Measurements from ENCODE around the gene MPP1.

The MPP1 gene

GRCh38 chrX:154815274-154815818 lies 10.1 kb upstream of the MPP1 start:
- no peak overlapping the region for H3K4me3 ChIP-seq (ENCODE audit: low read depth, low read length)
- no peak for DNase-seq
- H3K4me1 ChIP-seq: 0 out of 2 replicates have a peak, but pooled peaks cover 4% of the 10 kb centered on the region
- H3K27me3 ChIP-seq: no peaks in the 10 kb centered on the region
- TF ChIP-seq CTCF (IDR thresholded peaks at IDR 0.05; ENCODE audit: low read depth, low read length): no peak
- no peaks in the 10 kb centered on the region for H3K36me3 ChIP-seq
- no peaks in the 10 kb centered on the region for H3K9me3 ChIP-seq

- Histone ChIP-seq H3K9me3 (no peaks in the 10 kb centered on the region), H3K36me3 (no peaks in the 10 kb centered on the region), H3K4me3 (ENCODE audit: low read depth, low read length) (no peak overlapping the region), H3K4me1 (no peaks in the 10 kb centered on the region), H3K27me3 (no peaks in the 10 kb centered on the region)
- no peak for DNase-seq
- TF ChIP-seq CTCF (IDR thresholded peaks at IDR 0.05; ENCODE audit: low read depth, low read length): no peak
Measured at GRCh38 chrX:154813801-154814200, 8.5 kb upstream of the MPP1 start.

- no peak for DNase-seq
- Histone ChIP-seq H3K9me3 (no peaks in the 10 kb centered on the region), H3K4me3 (ENCODE audit: low read depth, low read length) (no peak overlapping the region), H3K27me3 (no peaks in the 10 kb centered on the region), H3K4me1 (no peaks in the 10 kb centered on the region), H3K36me3 (no peaks in the 10 kb centered on the region)
- no peak for TF ChIP-seq CTCF (IDR thresholded peaks at IDR 0.05; ENCODE audit: low read depth, low read length)
Measured at GRCh38 chrX:154812341-154813101, 7.2 kb upstream of the MPP1 start.

GRCh38 chrX:154809939-154810665 lies 4.8 kb upstream of the MPP1 start:
- DNase-seq: no peak
- no peaks in the 10 kb centered on the region for H3K9me3 ChIP-seq
- H3K27me3 ChIP-seq: no peaks in the 10 kb centered on the region
- H3K4me1 ChIP-seq: no peaks in the 10 kb centered on the region
- TF ChIP-seq CTCF (IDR thresholded peaks at IDR 0.05; ENCODE audit: low read depth, low read length): no peak
- H3K36me3 ChIP-seq: no peaks in the 10 kb centered on the region
- H3K4me3 ChIP-seq (ENCODE audit: low read depth, low read length): no peak overlapping the region

GRCh38 chrX:154806837-154807501 lies 1.7 kb upstream of the MPP1 start:
- Histone ChIP-seq H3K36me3 (no peaks in the 10 kb centered on the region), H3K9me3 (no peaks in the 10 kb centered on the region), H3K27me3 (no peaks in the 10 kb centered on the region), H3K4me1 (no peaks in the 10 kb centered on the region), H3K4me3 (ENCODE audit: low read depth, low read length) (no peak overlapping the region)
- TF ChIP-seq CTCF (IDR thresholded peaks at IDR 0.05; ENCODE audit: low read depth, low read length): no peak
- DNase-seq: no peak

All from BE2C (cell line).